ENCODE results near the gene ZNF609. TPM values are rescaled to one million over a fixed set of nuclear protein-coding genes. Genes with fewer than 3 reads are reported as not detected.

Gene ZNF609
- total RNA-seq, 1 experiment from 2014 or later = 17.7 TPM

- H3K4me1 ChIP-seq (replicated peaks) = no peaks in the 10 kb centered on the region
- no peaks in the 10 kb centered on the region for H3K27me3 ChIP-seq (replicated peaks)
- H3K9me3 ChIP-seq (replicated peaks) = no peaks in the 10 kb centered on the region
- DNase-seq (ENCODE audit: low read depth in 1 of 2, low spot score in 2 of 2) = no peak
- H3K4me3 ChIP-seq = no peak overlapping the region
- H3K36me3 ChIP-seq = no peaks in the 10 kb centered on the region
- no peak overlapping the region for H3K27ac ChIP-seq
Observed at GRCh38 chr15:64552281-64552948, 92.0 kb downstream of the ZNF609 start.

- no peaks in the 10 kb centered on the region for H3K27me3 ChIP-seq (replicated peaks)
- H3K36me3 ChIP-seq = no peaks in the 10 kb centered on the region
Observed at GRCh38 chr15:64558460-64559179, 98.2 kb downstream of the ZNF609 start.

DNA sequence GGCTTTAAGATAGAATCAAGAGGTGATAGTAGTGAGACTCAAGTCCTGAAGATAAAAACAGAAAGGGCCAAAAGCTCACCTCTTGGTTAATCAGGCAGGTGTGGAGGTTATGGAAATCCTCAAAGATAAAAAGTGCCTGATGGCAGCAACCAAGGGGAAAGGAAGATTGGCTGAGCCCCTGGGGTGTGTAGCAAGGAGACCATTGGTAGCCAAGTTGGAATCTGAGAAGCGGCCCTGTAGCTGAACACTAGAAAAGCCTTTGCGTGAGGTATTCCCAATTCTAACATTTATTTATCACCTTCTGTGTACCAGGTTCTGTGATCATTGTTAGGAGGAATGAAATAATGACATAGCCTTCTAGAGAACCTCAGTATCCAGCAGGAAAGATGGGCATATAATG lies 98.9 kb downstream of the ZNF609 start:
- H3K4me3 ChIP-seq = no peak overlapping the region
- H3K4me1 ChIP-seq (replicated peaks) = peaks cover 6% of the 10 kb centered on the region; the same call in 1 of the 2 replicates
- H3K36me3 ChIP-seq = no peaks in the 10 kb centered on the region
- DNase-seq (ENCODE audit: low read depth in 1 of 2, low spot score in 2 of 2) = no peak
- H3K9me3 ChIP-seq (replicated peaks) = no peaks in the 10 kb centered on the region
- H3K27me3 ChIP-seq (replicated peaks) = no peaks in the 10 kb centered on the region
- no peak overlapping the region for H3K27ac ChIP-seq

More at GRCh38 chr15:64558460-64559179, 98.2 kb downstream of the ZNF609 start:
- H3K27ac ChIP-seq = no peak overlapping the region
- peaks cover 6% of the 10 kb centered on the region; the same call in 1 of the 2 replicates for H3K4me1 ChIP-seq (replicated peaks)
- no peak for DNase-seq (ENCODE audit: low read depth in 1 of 2, low spot score in 2 of 2)
- H3K4me3 ChIP-seq = no peak overlapping the region
- no peaks in the 10 kb centered on the region for H3K9me3 ChIP-seq (replicated peaks)

- H3K4me3 ChIP-seq = no peak overlapping the region
Observed at GRCh38 chr15:64560501-64560900, 100.1 kb downstream of the ZNF609 start.

DNA sequence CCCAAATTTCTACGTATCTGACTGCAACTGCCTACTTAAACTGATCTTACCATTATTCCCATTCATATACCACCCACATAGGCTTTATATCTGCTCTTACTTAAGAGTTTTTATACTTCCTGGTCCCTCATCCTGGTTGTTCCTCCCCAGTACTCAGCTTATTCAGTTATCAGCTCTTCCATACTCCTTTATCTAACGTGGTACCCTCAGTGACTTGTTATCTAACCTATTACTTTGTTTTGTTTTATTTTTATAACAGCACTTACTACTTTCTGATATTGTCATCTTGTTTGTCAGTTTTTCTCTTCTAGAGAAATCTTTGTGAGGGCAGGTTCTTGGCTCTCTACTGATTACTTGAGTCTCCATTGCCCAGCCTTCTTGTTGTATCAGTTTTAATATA lies 100.6 kb downstream of the ZNF609 start:
- no peak overlapping the region for H3K27ac ChIP-seq
- peaks cover 6% of the 10 kb centered on the region; the same call in 1 of the 2 replicates for H3K4me1 ChIP-seq (replicated peaks)
- no peaks in the 10 kb centered on the region for H3K9me3 ChIP-seq (replicated peaks)
- no peak for DNase-seq (ENCODE audit: low read depth in 1 of 2, low spot score in 2 of 2)
- H3K36me3 ChIP-seq = peaks cover under 1% of the 10 kb centered on the region
- H3K27me3 ChIP-seq (replicated peaks) = no peaks in the 10 kb centered on the region
- H3K4me3 ChIP-seq = no peak overlapping the region

More at GRCh38 chr15:64560501-64560900, 100.1 kb downstream of the ZNF609 start:
- H3K4me1 ChIP-seq (replicated peaks) = peaks cover 6% of the 10 kb centered on the region; the same call in 1 of the 2 replicates
- H3K27ac ChIP-seq = no peak overlapping the region
- no peak for DNase-seq (ENCODE audit: low read depth in 1 of 2, low spot score in 2 of 2)
- no peaks in the 10 kb centered on the region for H3K36me3 ChIP-seq
- H3K27me3 ChIP-seq (replicated peaks) = no peaks in the 10 kb centered on the region
- no peaks in the 10 kb centered on the region for H3K9me3 ChIP-seq (replicated peaks)

- Histone ChIP-seq H3K4me1 (replicated peaks) (peaks cover 6% of the 10 kb centered on the region; the same call in 1 of the 2 replicates), H3K4me3 (no peak overlapping the region), H3K27ac (no peak overlapping the region), H3K36me3 (peaks cover 5% of the 10 kb centered on the region), H3K9me3 (replicated peaks) (no peaks in the 10 kb centered on the region), H3K27me3 (replicated peaks) (no peaks in the 10 kb centered on the region)
- no peak for DNase-seq (ENCODE audit: low read depth in 1 of 2, low spot score in 2 of 2)
Observed at GRCh38 chr15:64562003-64562640, 101.7 kb downstream of the ZNF609 start.

GRCh38 chr15:64566102-64566501 lies 105.7 kb downstream of the ZNF609 start:
- no peak for DNase-seq (ENCODE audit: low read depth in 1 of 2, low spot score in 2 of 2)
- Histone ChIP-seq H3K27me3 (replicated peaks) (no peaks in the 10 kb centered on the region), H3K4me3 (no peak overlapping the region), H3K4me1 (replicated peaks) (no peaks in the 10 kb centered on the region), H3K36me3 (peaks cover 5% of the 10 kb centered on the region), H3K9me3 (replicated peaks) (no peaks in the 10 kb centered on the region), H3K27ac (no peak overlapping the region)

DNA sequence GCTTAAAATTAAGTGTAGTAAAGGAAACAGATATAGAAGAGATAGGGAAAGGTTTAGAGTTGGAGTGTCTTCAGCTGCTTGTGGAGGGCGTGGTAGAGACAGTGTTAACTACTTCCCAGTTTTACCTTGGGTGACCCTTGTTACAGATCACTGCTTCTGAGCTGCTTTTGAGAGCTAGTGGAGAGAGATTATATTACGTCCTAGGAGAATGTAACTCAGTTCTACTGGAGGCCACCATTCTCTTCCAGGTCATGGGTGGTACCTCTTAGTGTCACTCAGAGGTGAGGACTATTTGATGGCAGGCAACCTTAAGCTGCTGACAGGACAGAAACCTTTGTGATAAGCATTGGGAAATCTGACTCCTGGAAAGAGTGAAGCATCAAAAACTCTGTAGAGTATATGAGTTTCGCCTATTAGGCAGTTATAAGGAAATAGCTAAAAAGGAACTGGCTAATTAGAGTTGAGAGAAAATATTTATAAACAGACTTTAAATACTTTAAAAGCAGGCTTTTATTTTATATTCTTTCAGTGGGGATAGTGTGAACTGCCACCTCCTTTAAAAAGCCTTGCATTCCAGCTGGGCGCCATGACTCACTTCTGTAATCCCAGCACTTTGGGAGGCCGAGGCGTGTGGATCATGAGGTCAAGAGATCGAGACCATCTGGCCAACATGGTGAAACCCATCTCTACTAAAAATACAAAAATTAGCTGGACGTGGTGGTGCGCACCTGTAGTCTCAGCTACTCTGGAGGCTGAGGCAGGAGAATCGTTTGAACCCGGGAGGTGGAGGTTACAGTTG lies 106.5 kb downstream of the ZNF609 start:
- H3K4me1 ChIP-seq (replicated peaks) = no peaks in the 10 kb centered on the region
- DNase-seq (ENCODE audit: low read depth in 1 of 2, low spot score in 2 of 2) = no peak
- no peaks in the 10 kb centered on the region for H3K9me3 ChIP-seq (replicated peaks)
- no peak overlapping the region for H3K27ac ChIP-seq
- no peaks in the 10 kb centered on the region for H3K27me3 ChIP-seq (replicated peaks)
- peaks cover 5% of the 10 kb centered on the region for H3K36me3 ChIP-seq
- H3K4me3 ChIP-seq = no peak overlapping the region

DNA sequence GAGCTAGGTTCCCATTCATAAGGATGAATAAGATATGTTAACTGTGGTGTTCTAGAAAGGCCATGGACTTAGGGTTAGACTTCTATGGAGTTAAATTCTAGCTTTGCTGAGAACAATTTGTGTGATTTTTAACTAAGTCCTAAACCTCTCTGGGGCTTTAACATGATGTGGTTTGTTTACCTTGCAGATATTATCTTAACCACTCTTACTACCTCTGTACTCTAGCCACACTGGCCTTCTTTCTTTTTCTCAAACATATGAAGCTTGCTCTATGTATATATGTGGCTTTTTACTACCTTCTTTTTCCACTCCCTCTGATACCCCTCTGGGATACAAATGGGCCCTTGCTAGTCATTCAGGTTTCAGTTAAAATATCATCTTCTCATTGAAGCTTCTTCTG lies 108.4 kb downstream of the ZNF609 start:
- peaks cover 5% of the 10 kb centered on the region for H3K36me3 ChIP-seq
- no peaks in the 10 kb centered on the region for H3K27me3 ChIP-seq (replicated peaks)
- H3K27ac ChIP-seq = no peak overlapping the region
- no peak overlapping the region for H3K4me3 ChIP-seq
- no peaks in the 10 kb centered on the region for H3K9me3 ChIP-seq (replicated peaks)
- H3K4me1 ChIP-seq (replicated peaks) = no peaks in the 10 kb centered on the region
- DNase-seq (ENCODE audit: low read depth in 1 of 2, low spot score in 2 of 2) = no peak

DNA sequence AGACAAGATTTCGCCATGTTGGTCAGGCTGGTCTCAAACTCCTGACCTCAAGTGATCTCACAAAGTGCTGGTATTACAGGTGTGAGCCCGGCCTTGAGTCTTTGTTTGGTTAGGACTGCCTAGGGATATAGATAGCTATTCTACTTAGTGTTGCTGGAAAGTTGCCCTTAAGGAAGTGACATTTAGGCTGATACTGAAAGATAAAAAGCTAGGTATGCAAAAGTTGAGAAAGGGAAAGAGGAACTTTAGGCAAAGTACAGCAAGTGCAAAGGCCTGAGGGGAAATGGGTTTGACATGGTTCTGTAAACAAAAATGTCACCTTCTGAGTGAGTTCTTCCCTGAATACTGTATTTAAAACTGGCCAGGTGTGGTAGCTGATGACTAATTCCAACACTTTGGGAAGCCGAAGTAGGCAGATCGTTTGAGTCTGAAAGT lies 111.5 kb downstream of the ZNF609 start:
- no peak for DNase-seq (ENCODE audit: low read depth in 1 of 2, low spot score in 2 of 2)
- Histone ChIP-seq H3K4me3 (no peak overlapping the region), H3K9me3 (replicated peaks) (no peaks in the 10 kb centered on the region), H3K27me3 (replicated peaks) (no peaks in the 10 kb centered on the region), H3K27ac (no peak overlapping the region), H3K4me1 (replicated peaks) (no peaks in the 10 kb centered on the region), H3K36me3 (no peaks in the 10 kb centered on the region)

DNA sequence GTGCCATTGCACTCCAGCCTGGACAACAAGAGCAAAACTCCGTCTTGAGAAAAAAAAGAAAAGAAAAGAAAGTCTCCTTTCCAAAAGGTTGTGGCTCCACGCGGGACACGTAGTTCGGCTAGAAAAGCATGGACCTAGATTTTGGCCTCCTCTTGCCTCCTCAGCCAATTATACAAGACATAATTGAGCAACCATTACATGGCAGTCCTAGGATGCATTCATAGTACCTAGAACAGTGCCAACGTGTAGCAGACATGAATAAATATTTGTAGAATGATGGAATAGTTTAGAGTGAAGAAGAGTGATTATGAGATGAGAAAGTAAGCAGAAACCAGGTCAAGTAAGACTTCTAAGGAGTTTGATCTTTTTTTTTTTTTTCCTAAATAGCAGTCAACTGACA lies 112.5 kb downstream of the ZNF609 start:
- Histone ChIP-seq H3K27me3 (replicated peaks) (no peaks in the 10 kb centered on the region), H3K9me3 (replicated peaks) (no peaks in the 10 kb centered on the region), H3K4me3 (no peak overlapping the region), H3K4me1 (replicated peaks) (no peaks in the 10 kb centered on the region), H3K36me3 (no peaks in the 10 kb centered on the region), H3K27ac (no peak overlapping the region)
- no peak for DNase-seq (ENCODE audit: low read depth in 1 of 2, low spot score in 2 of 2)

GRCh38 chr15:64574301-64575017 lies 114.1 kb downstream of the ZNF609 start:
- Histone ChIP-seq H3K27me3 (replicated peaks) (no peaks in the 10 kb centered on the region), H3K36me3 (no peaks in the 10 kb centered on the region), H3K4me3 (no peak overlapping the region), H3K4me1 (replicated peaks) (no peaks in the 10 kb centered on the region), H3K9me3 (replicated peaks) (no peaks in the 10 kb centered on the region), H3K27ac (no peak overlapping the region)
- DNase-seq (ENCODE audit: low read depth in 1 of 2, low spot score in 2 of 2) = no peak

Data from SJSA1 (cell line).